ENCODE results near the gene ATXN1.

Gene ATXN1

DNA sequence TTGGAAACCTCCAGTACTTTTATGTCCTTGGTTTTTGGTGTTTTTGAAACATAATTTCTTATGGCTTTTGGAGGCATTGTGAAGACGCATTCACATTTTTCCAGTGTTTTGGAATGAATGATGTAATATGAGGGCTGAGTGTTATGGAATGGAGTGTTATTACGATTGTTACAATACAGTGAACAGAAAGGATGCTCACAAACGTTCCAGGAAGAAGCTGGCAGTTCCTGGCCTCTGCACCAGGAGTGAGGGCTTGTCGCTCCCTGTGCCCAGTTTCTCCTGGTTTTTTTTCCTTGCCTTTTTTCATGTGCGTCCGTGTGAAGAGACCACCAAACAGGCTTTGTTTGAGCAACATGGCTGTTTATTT is 502.6 kb downstream of the ATXN1 start:
- no peaks in the 10 kb centered on the region for H3K9me3 ChIP-seq
- H3K36me3 ChIP-seq, result no peaks in the 10 kb centered on the region
- no peak for TF ChIP-seq Cebpa-rat (IDR thresholded peaks at IDR 0.05)
- H3K27ac ChIP-seq, result no peak overlapping the region
- peaks cover 7% of the 10 kb centered on the region for H3K4me1 ChIP-seq
- H4K20me1 ChIP-seq, result no peaks in the 10 kb centered on the region
- no peak overlapping the region for H3K4me3 ChIP-seq
- H3K4me2 ChIP-seq, result no peak overlapping the region
- no peak overlapping the region for H3K9ac ChIP-seq
- no peaks in the 10 kb centered on the region for H3K27me3 ChIP-seq

DNA sequence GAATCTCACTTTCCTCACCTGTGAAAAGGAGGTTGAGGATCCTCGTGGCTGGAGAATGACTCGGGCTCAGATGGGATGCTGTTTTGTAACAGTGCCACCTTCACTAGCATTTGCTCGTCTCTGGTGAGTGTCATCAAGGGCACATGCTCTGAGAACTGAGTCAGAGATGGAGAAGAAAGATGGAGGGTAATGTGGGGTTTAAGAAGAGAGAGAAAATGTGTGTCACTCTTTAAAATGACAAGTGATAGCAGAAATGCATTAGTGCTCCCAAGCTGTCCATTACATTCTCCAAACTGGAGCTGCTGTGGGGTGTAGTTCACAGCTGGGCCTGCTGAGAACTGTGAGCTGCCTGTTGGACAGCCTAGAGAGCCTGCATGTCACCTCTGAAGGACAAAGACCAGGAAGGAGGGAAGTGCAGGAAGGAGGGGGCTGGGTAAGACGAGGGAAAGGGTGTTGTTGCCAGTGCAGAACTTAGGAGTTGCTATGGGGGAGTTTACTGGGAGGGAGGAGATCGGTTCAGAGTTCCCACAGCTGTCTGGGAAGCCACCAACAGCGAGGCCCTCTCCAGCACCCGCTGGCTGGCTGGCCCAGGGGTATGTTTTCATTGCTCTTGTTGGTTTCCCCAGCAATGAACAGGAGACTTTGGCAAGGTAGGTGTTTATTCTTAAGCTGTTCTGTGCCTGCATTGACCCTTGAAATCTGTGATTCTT is 503.1 kb downstream of the ATXN1 start:
- Histone ChIP-seq H3K27me3 (no peaks in the 10 kb centered on the region), H3K9ac (no peak overlapping the region), H3K9me3 (no peaks in the 10 kb centered on the region), H3K4me2 (no peak overlapping the region), H3K27ac (no peak overlapping the region), H4K20me1 (no peaks in the 10 kb centered on the region), H3K36me3 (no peaks in the 10 kb centered on the region), H3K4me1 (peaks cover 7% of the 10 kb centered on the region), H3K4me3 (no peak overlapping the region)
- TF ChIP-seq Cebpa-rat (IDR thresholded peaks at IDR 0.05), result no peak

DNA sequence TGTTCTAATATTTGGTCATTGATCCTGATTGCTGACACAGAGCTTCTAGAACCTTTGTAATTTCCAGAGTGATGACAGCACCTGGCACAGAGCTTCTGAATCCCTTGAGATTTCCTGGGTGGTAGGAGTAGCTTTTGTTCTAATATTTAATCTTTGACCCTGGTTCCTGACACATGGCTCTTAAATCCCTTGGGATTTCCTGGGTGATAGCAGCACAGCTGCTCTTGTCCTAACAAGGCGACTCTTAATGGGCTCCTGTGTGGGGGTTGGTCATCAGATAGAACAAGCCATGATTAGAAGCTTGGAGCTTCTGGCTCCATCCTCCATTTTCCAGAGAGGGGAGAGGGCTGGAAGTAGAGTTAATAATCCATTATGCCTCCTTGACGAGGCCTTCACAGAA is 504.5 kb downstream of the ATXN1 start:
- Histone ChIP-seq H4K20me1 (no peaks in the 10 kb centered on the region), H3K27me3 (no peaks in the 10 kb centered on the region), H3K4me3 (no peak overlapping the region), H3K9me3 (no peaks in the 10 kb centered on the region), H3K4me1 (peaks cover 7% of the 10 kb centered on the region), H3K4me2 (peak overlapping the region; percentile 47), H3K27ac (no peak overlapping the region), H3K9ac (no peak overlapping the region), H3K36me3 (no peaks in the 10 kb centered on the region)
- no peak for TF ChIP-seq Cebpa-rat (IDR thresholded peaks at IDR 0.05)

DNA sequence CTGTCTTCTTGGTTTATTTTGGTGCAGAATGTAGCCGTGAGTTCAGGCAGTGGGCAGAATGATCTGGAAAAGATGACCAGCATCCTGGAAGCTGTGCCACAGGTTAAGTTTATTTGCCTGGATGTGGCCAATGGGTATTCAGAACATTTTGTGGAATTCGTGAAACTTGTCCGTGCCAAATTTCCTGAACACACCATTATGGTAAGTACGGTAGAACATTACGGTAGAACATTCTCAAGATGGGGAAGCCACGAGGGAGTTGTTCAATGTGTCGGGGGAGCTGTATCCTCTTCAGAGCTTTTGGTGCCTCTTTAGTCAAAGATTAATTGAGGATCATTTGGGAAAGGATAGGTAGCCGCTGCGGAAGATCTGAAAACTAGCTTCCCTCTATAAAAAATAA is 506.7 kb downstream of the ATXN1 start:
- Histone ChIP-seq H3K9me3 (no peaks in the 10 kb centered on the region), H3K4me1 (peaks cover 7% of the 10 kb centered on the region), H3K27ac (no peak overlapping the region), H3K4me2 (no peak overlapping the region), H3K27me3 (no peaks in the 10 kb centered on the region), H3K36me3 (no peaks in the 10 kb centered on the region), H3K4me3 (no peak overlapping the region), H4K20me1 (no peaks in the 10 kb centered on the region), H3K9ac (no peak overlapping the region)
- no peak for TF ChIP-seq Cebpa-rat (IDR thresholded peaks at IDR 0.05)

DNA sequence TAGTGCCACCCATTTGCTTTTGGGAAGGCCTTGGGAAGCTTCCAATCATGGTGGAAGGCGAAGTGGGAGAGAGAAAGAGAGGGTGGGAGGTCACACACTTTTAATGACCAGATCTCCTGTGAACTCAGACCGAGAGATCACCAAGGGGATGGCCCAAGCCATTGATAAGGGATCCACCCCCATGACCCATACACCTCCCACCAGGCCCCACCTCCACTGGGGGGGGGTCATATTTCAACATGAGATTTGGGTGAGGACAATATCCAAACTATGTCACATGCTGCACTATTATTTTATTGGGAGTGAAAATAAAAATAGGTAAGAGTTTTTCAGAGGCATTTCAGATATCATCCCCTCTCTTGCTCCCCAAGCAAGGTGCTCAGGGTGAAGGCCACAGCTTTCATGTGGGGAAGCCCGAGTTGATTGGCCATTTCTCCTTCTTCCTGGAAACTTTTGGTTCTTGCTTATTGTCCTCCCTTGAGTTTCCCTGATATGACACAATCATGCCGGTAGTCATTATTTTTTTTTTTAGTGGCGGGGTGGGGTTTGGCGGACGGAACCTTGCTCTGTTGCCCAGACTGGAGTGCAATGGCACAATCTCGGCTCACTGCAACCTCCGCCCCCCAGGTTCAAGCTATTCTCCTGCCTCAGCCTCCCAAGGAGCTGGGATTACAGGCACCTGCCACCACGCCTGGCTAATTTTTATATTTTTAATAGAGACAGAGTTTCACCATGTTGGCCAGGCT is 507.7 kb downstream of the ATXN1 start:
- Histone ChIP-seq H3K36me3 (no peaks in the 10 kb centered on the region), H3K9ac (no peak overlapping the region), H3K27me3 (no peaks in the 10 kb centered on the region), H4K20me1 (no peaks in the 10 kb centered on the region), H3K4me1 (peaks cover 7% of the 10 kb centered on the region), H3K27ac (no peak overlapping the region), H3K4me2 (no peak overlapping the region), H3K4me3 (no peak overlapping the region), H3K9me3 (no peaks in the 10 kb centered on the region)
- no peak for TF ChIP-seq Cebpa-rat (IDR thresholded peaks at IDR 0.05)

DNA sequence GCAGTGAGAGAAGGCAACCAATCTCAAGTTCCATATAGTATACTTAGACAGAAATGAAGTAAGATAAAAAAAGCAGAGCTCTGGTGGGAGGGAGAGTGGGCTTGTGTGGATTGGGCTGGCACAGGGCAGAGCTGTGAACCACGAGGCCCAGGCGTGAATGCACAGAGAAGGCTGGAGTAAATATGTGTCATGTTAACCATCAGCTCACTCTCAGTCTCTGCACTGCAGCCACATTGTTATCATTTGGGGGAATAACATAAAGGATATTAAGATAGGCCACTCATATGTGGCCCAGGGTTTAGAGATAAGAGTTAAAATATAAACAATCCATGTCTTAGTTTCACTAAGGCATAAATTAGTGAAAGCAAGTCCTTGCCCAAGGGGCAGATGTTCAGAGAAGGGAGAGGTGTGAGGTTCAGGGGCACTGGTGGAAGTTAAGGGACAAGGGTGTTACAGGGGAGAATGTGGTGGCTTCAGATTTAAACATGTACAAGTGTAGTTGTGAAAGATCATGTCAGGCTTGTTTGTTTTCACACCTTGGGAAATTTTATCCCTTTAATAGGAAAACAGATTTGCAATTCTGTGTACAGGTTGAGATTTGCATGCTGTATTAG is 508.5 kb downstream of the ATXN1 start:
- no peaks in the 10 kb centered on the region for H4K20me1 ChIP-seq
- H3K9me3 ChIP-seq, result no peaks in the 10 kb centered on the region
- H3K36me3 ChIP-seq, result no peaks in the 10 kb centered on the region
- H3K27me3 ChIP-seq, result no peaks in the 10 kb centered on the region
- H3K4me3 ChIP-seq, result no peak overlapping the region
- H3K4me1 ChIP-seq, result peaks cover 7% of the 10 kb centered on the region
- no peak overlapping the region for H3K9ac ChIP-seq
- no peak overlapping the region for H3K4me2 ChIP-seq
- no peak for TF ChIP-seq Cebpa-rat (IDR thresholded peaks at IDR 0.05)
- no peak overlapping the region for H3K27ac ChIP-seq

DNA sequence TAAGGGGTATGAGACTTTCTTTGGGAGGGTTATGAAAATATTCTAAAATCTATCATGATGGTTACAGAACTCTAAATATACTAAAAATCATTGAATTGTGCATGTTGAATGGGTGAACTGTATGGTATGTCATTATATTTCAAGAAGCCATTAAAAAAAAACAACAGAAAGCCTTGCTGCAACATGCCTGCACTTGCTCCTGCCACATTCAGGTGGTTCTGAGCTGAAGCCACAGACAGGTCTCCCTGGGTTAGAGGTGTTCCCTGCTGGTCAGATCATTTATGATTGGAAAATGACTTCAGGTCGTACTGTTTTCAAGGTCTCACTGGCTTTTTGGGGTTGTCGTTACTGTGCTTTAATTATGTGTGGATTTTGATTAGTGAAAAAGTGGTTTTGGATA is 509.6 kb downstream of the ATXN1 start:
- Histone ChIP-seq H3K4me2 (no peak overlapping the region), H3K27me3 (no peaks in the 10 kb centered on the region), H4K20me1 (no peaks in the 10 kb centered on the region), H3K4me3 (no peak overlapping the region), H3K9me3 (no peaks in the 10 kb centered on the region), H3K27ac (no peak overlapping the region), H3K4me1 (peaks cover 3% of the 10 kb centered on the region), H3K36me3 (no peaks in the 10 kb centered on the region), H3K9ac (no peak overlapping the region)
- no peak for TF ChIP-seq Cebpa-rat (IDR thresholded peaks at IDR 0.05)

DNA sequence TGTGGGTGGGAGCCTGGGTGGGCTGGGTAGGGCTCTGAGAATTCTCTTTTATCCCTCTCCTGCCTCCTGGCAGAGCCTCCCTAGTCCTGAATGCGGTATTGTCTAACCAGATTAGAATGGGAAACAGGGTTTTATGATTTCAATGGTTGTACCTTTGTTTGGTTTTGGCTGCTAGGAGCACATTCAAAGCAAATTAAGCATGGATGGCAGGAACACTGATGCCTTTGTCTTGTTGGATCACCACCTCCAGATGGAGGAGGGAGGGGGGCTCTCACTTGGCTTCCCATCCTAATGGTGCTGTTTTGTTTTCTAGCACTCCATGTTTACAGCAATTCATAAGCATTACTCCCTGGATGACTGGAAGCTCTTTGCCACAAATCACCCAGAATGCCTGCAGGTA is 511.3 kb downstream of the ATXN1 start:
- no peaks in the 10 kb centered on the region for H3K9me3 ChIP-seq
- H3K27ac ChIP-seq, result no peak overlapping the region
- H3K9ac ChIP-seq, result no peak overlapping the region
- no peak overlapping the region for H3K4me2 ChIP-seq
- TF ChIP-seq Cebpa-rat (IDR thresholded peaks at IDR 0.05), result no peak
- no peaks in the 10 kb centered on the region for H3K36me3 ChIP-seq
- H3K4me3 ChIP-seq, result no peak overlapping the region
- H3K27me3 ChIP-seq, result no peaks in the 10 kb centered on the region
- no peaks in the 10 kb centered on the region for H4K20me1 ChIP-seq
- H3K4me1 ChIP-seq, result peaks cover 3% of the 10 kb centered on the region; the same call in 1 of the 2 replicates

All from BLaER1 (cell line).